NCI-H1048 (cell line): ENCODE data around the gene CACNA1C.

Source experiments
- DNase-seq: peaks from one replicate; lab custom pipeline; 2025; lab: John Stamatoyannopoulos, UW

Gene CACNA1C

DNA sequence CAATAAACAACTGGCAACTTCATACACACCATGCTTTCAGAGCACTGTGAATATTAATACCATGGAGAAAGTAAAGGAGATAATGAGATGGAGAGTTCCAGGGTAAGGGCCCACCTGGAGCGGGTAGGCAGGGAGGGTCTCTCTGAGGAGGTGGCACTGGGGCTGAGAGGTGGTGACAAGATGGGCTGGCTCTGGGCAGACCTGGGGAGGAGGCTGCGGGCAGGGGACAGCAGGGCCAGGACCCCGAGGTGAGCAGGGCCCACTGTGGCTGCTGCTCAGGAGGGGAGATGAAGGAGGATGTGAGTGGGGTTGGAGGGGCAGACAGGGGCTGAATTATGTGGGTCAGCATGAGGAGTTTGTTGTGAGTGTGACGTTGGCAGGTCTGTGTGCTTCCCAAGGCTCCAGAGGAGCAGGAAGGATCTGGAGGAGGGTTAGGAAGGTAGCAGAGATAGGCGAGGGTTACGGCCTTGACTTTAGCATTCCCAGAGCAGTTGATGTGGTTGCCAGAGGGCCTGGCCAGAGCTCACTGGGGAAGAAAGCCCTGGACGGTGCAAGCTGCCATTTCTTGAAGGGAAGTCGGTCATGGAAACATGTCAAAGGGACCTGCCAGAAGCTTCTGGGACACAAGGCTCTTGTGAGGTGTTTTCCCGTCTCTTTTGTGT is 88.2 kb downstream of the CACNA1C start:
- no peak for DNase-seq

DNA sequence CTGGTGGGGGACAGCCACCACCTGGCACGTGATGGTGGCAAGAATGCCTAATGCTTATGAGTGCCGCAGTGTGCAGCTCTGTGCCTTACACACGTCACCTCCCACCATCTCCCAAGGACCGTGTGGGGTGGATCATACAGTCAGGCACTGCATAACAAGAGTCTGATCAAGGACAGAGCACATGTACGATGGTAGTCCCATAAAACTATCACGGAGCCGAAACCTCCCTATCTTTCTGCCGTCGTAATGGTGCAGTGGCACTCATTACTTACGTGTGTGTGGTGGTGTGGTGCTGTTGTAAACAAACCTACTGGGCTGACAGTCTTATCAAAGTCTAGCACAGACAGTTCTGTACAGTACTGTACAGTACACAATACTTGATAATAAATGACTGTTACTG is 89.3 kb downstream of the CACNA1C start:
- no peak for DNase-seq

DNA sequence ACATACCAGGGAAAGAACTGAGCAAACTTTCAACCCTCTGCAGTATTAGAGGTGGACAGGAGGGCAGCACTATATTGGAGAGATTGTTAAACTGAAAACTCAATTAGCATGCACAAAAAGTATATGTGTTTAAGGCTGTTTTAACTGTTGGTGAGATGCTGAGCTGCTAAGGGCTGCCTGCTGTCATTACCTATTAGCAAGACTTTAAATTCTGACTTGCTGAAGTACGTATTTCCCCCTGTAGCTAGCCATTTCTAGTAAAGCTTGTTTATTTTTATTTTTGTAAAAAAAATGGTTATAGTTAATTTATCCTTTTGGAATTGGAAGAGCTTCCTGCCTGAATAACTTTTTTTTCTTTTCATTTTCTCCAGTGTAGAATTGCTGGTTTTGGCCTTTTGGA is 92.2 kb downstream of the CACNA1C start:
- DNase-seq = no peak

DNA sequence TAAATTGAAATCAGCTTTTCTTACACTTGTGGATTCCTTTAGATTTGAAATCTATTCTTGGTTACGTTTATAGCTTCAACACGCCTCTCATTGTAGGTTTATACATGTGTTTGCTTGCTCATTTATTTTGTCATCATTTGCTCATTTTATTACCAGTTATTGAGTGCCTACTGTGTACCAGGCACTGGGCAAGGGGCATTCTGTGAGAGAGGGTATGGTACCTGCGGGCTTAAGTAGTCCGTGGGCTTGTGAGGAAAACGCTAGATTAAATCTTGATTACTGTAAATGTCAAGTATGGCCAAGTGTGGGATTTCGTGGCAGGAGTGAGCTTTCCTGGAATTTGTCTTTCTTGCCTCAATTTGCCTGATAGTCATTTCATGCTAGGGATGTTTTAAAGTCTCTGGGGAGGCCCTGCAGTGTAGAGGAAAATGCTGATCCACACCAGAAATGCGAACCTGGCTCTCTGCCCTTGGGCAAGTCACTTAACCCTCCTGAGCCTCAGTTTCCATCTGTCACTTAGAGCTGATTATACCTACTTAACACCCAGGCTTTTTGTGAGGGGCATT is 92.7 kb downstream of the CACNA1C start:
- no peak for DNase-seq

DNA sequence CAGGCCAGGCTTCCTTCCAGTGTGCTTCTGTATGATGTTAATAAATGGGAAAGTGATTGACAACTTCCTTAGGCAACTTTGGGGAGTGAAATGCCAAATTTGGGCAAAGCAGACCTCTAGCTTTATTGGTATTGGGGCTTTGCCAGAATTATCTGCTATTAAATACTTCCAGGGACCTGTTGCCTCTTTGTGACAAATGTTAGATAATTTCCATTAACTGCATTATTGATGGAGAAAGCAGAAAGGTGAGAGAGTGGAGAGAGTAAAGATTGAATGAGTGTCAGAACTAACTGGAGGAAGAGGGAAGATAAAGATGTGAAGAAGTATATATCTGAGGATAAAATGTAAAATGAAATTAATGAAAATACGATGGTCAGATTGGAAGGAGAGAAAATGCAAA is 94.5 kb downstream of the CACNA1C start:
- no peak for DNase-seq

DNA sequence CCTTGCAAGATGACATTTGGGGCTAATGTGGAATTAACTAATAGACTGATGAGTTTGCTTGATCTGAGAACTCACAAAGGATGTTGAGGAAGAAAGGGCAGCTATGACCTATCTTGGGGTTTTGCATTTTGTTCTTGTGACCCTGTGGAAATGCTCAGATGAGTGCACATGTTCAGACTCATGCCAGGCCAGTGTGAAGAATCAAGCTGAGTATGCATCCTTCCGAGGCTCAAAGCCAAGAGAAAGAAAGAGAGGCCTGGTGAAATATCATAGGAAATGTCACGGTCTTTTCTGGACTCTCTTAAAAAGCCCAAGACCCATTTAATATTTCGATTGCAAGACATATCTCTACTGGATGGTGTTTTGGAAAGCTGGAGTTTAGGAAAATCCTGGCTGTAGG is 96.3 kb downstream of the CACNA1C start:
- no peak for DNase-seq

DNA sequence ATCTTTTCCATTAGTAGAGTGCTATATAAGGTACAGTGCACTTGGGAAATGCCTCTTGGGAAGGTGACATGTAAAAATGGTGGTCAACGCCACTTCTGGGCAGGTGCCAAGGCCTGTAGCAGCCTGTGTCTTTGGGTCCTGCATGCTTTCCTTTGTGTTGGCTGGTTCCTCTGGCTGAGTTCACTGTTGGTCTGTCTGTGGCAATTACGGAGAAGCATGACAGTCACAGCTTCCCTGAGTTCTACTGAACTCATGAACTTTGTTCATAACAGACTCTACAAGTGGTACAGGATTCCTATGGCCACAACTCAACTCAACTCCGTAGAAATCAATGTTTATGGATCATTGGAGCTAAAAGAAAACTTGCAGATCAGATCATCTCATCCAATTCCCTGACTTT is 98.0 kb downstream of the CACNA1C start:
- no peak for DNase-seq

DNA sequence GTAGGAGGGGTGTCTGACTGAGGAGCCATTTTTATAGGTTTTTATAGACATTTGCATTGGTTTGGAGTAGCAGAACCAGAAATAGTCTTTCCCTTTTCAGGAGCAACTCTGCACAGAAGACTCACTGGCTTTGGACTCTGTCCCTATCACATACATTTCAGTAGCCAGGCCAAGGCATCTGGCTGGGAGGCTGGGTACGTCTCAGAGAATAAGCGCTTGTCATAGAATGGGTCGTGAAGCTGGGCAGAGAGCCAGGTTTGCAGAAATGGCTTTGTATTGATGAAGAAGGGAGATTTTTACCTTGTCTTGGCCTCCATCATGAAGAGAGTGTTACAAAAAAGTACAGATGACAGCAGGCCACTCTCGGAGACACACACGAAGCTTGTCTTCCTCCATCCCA is 98.6 kb downstream of the CACNA1C start:
- no peak for DNase-seq

DNA sequence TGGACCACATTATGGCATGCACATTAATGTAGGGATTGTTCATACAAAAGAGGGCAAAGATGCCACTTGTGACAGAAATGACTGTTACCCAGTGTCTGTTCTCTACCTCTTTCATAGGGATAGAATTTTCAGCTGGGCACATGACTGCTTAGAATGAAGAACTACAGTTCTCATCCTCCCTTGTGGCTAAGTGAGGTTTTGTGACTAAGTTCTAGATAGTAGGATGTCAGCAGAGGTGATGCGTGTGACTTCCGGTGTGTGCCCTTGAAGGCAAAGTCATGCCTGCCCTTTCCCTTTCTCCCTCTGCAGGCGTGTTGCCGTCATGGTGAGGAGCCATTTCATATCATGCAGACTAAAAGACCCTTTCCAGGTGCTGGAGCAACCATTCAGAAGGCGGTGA is 99.3 kb downstream of the CACNA1C start:
- DNase-seq = no peak

DNA sequence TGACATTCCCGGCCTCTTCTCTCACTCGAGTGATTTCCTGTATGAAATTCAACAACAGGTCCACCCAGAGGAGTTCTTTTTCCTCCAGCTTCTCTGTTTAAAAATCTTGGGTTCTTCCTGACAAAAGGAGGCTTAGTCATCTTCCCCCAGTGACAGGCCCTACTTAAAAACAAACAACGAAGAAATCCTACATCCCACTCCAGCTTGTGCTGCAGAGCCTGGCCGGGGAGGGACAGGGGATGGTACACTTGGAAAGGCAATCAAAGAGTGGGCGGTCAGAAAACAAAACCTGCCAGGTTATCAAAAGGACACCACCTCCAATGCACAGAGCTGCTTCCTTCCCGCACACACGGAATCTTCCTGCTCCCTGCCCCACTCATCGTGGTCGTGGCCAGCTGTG is 101.3 kb downstream of the CACNA1C start:
- DNase-seq = no peak

DNA sequence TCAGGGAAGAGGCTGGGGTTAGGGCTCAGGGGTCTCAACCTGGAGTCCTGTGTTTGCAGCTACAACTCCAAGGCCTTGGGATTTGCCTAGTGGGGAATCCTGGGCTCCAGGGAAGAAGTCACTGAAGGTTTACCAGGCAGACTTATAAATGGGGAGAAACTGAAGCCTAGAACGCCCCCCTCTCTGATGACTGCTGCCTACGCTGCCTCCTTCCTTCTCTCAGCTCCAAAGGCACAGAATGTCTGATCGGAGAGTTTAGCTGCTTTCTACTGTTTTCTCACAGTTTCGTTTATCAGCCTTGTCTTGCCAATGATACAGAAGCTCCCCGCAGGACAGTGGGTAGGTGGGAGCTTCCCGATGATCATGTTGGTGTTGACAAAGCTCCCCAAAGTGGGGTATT is 101.7 kb downstream of the CACNA1C start:
- DNase-seq = no peak

DNA sequence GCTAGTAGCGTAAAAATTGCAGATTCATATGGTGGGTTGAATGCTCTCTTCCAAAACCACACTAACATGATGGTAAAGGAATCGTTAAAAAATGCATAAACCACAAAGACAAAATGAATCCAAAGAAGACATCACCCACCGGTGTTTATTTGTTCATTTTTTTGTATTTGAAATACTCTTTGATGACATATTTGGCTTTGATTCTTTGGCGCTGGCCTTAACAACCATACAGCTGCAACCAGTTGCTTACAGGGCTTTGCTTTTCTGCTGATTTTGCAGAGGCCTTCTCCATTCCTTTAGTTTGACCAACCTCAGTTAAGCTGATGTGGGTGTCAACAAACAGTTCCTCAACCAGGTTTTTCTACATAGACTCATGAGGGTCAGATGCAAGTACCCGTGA is 103.5 kb downstream of the CACNA1C start:
- DNase-seq = no peak

DNA sequence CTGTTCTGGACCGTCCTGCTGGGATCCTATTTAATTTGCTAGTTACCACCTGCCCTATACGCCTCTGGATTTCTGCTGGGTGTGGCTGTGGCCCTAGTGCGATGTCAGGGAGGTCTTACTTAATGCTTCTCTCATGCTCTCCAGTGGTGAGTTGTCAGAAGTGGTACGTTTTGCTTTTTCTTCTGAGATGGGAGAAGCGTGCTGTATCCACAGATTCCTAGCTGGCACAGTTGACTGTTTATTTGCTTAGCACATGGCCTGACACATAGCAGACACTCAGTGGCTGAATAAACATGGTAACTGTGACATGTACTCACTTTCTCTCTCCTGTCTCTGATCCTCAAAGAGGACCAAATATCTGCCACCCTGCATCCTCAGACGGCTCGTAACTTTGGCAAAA is 107.3 kb downstream of the CACNA1C start:
- DNase-seq = no peak

DNA sequence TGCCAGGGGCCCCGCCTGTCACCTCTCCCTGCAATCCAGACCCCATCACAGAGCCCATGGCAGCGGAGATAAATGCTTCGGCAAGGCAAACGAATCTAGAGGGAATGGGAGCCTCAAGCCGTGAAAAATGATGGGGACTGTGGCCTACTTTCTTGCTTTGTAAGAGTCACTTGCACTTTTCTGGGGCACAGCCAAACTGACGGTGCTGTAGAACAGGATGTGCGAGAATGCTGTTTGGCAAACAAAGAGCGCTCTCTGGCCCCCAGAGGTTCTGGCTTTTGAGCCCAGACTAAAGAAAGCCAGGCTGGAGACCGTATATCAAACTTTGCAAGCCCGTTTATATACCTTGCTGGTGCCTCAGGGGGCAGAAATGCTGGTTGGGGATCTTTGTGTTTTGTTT is 108.7 kb downstream of the CACNA1C start:
- DNase-seq = no peak

DNA sequence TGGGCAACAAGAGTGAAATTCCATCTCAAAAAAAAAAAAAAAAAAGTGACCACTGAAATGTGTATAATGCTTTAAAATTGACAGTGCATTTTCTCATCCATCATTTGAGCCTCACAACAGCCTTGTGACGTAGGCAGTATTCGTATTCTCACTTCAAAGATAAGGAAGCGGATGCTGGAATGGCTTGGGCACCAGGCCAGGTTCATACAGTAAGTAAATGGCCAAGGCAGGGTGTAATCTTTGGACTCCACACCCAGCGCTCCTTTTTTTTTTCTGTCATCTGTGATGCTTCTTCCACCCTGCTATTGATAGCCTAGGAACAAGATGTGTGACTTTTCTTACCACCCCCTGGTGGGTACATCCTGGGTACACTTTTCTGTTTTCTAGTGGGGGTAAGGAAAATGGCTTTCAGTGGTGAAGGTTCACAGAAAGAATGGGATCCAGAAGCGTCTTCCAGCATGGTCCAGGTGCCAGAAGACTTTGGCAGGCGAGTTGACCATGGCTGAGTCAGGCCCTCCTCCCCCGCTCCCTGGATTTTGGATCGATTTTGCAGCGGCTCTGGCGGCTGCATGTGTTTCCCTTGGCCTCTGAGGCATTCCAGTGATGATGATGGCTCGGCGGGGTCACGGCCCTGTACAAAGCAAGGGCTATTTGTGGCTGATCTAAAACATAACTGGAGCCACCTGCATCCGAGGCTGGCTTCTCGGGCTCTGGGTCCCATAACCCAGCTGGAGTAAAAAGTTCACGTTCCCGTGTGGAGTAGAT is 110.6 kb downstream of the CACNA1C start:
- no peak for DNase-seq

DNA sequence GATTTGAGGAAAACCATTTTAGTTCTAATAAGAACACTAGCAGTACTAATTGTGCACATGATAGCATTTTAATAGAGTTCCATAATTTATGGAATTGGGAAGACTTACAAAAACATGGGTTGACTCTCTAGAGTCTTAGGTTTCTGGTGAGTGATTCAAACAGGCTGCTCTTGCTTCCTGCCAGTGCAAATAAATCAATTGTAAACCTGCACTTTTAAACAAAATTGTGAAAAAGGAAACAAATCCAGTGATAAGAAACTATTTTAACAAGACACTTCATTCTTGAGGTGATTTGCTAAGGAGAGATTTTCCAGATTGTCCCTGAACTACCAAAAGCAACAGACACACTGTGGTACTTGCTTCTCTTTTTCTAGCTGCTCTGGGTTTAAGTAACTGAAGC is 112.2 kb downstream of the CACNA1C start:
- no peak for DNase-seq

DNA sequence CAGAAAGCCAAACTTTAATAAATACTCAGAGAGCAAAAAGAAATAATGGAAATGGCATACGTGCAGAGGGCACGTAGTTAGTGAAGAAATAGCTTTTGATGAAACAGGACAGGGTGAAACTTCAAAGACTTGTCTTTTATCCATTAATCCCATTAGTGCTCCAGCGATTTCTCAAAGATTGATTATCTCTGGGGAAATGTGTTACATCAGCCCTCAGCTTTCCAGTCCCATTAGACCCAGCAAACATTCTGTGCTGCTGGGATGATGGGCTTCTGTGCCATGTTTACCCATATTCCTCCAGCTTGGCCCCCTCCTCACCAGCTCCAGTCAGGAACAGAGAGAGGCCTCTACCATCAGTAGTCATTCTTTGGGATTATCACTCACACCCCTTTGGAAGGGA is 113.1 kb downstream of the CACNA1C start:
- no peak for DNase-seq

DNA sequence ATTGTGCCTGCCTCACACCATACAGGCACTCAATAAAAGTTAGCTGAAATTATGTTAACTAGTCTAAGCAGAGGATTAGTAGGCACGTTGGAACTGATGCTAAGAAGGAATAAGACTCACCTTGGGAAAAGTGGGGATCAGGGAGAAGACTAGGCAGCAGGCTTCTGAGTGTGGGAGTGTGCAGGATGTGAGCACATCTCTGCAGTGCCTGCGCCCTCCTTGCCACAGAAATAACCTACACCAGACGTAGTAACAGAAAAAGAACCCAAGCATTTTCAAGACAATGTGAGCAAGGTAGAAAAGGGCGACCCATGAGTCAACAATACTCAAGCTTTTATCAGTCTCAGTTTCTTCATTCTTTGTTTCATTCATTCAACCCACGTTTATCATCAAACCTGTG is 113.9 kb downstream of the CACNA1C start:
- DNase-seq = no peak

DNA sequence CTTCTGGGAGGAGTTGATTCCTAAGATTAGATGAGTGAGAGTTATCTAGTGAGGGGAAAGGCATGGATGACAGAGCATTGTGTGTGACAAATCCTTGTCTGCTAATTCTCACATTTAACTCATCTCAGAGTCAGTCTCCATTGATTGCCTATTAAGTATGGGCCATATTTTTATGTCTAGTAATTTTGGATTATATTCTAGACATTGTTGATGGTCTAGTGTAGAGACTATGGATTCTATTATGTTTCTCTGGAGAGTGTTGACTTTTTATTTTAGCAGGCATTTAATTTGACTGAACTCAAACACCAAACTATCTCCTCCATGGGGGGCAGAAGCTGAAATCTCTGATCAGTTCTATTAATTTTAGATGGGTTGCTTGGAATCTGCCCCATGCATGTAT is 114.4 kb downstream of the CACNA1C start:
- DNase-seq = no peak

DNA sequence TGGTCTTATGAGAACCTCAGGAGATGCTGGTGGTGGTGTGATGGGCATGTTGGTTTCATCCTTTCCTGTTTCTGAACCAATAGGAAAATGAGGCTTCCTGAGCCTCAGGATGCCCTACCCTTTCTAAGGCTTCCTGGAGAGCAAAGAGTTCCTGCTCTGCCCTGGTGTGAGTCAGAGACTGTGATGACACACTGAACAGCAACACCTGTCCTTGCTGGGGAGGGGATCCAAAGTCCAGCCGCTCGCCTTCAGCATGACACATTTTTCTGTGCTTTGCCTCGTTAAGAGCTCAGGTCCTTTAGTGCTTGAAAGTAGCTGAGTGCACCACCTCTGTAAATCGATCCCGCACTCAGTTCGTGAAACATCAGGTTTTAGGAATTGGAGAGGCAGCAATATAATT is 116.0 kb downstream of the CACNA1C start:
- no peak for DNase-seq

DNA sequence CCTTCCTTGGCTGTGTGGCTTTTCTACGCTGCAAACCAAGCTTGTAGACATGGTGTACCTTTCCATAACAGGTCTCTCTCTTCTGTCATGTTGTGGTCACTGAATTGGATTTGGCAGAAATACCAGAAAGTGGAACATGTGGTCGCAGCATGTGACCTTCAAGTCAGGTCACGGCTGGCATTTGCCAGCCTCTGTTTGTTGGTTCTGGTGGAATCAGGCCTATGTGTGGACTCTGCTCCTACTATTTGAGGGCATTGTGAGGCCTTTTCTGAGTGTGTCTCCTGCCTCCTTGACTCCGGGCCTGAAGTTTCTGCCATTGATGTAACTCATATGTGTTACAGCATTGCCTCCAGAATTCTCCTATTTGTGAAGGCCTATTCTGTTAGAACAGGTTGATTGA is 116.7 kb downstream of the CACNA1C start:
- no peak for DNase-seq

DNA sequence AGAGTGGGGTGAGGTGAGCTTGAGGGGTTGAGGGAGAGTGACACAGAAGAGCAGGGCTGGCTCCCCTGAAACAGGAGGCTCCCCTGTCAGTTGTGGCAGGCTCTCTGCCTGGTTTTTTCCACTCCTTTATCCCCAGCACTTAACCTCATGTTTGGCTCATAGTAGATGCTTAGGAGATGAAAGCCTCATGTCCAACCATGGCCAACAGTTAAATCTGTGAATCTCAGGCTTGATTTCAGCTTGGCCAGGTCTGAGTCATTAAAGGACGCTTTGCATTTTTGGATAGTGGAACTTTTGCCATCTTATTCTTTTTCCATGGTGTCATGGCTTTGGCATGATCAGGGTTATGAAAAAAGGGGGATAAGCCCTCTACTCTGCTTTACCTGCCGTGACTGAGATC is 117.2 kb downstream of the CACNA1C start:
- no peak for DNase-seq

DNA sequence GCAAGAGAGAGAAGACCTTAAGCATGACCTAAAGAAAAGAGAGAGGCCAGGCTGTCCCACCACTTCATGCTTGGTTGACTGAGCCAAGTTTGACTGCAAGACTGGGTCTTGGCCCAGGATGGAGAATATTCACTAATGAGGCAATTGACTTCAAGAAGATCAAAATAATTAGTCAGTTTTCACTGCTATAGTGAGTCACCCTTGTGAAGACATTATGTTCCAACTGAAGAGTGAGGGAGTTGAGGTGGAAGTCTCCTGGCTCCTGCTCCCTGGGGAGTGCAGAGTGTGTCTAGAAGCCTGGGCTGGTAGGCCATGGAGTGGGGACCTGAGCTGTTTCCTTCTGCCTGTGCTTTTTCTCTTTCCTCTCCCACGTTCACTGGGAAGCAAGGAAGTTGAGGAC is 117.6 kb downstream of the CACNA1C start:
- no peak for DNase-seq
